ENCODE results near the gene PEG3.
"Not testable (repeated sequence)": the region's sequence is repeated elsewhere in the genome, so short reads cannot be mapped to it uniquely, and the experiment has no call there.

PEG3 gene

GRCh38 chr19:56840451-56841192 is at the start of gene PEG3, which contains the start of gene ZIM2:
PEG3 (minus strand) TSS chr19:56840726; CDS start chr19:56824655, 16,071 bp downstream.
ZIM2 (minus strand) TSS chr19:56840726; CDS start chr19:56824277, 16,449 bp downstream.
- no peak for FAIRE-seq

GRCh38 chr19:56885173-56885985 is 44.9 kb upstream of the PEG3 start:
- FAIRE-seq (no peak), DNase-seq (ENCODE audit: insufficient read length, low spot score) (no peak)

More at GRCh38 chr19:56840451-56841192, at the start of gene PEG3, which contains the start of gene ZIM2:
- no peak for DNase-seq (ENCODE audit: insufficient read length, low spot score)

GRCh38 chr19:56884441-56884840 is 43.9 kb upstream of the PEG3 start:
- FAIRE-seq = no peak
- DNase-seq (ENCODE audit: insufficient read length, low spot score) = no peak

- DNase-seq (ENCODE audit: insufficient read length, low spot score) (no peak), FAIRE-seq (no peak)
Measured at GRCh38 chr19:56880592-56881190, 40.2 kb upstream of the PEG3 start.

- FAIRE-seq (no peak), DNase-seq (ENCODE audit: insufficient read length, low spot score) (no peak)
Measured at GRCh38 chr19:56877069-56877715, 36.7 kb upstream of the PEG3 start.

GRCh38 chr19:56875717-56876116 is 35.2 kb upstream of the PEG3 start:
- DNase-seq (ENCODE audit: insufficient read length, low spot score) = no peak
- FAIRE-seq = no peak

GRCh38 chr19:56874530-56874929 is 34.0 kb upstream of the PEG3 start:
- no peak for FAIRE-seq
- no peak for DNase-seq (ENCODE audit: insufficient read length, low spot score)

- DNase-seq (ENCODE audit: insufficient read length, low spot score) (no peak), FAIRE-seq (no peak)
Measured at GRCh38 chr19:56873493-56873892, 33.0 kb upstream of the PEG3 start.

GRCh38 chr19:56869886-56870285 is 29.4 kb upstream of the PEG3 start:
- no peak for DNase-seq (ENCODE audit: insufficient read length, low spot score)
- FAIRE-seq = no peak

GRCh38 chr19:56868446-56868845 is 27.9 kb upstream of the PEG3 start:
- DNase-seq (ENCODE audit: insufficient read length, low spot score) = no peak
- FAIRE-seq = no peak

- FAIRE-seq (no peak), DNase-seq (ENCODE audit: insufficient read length, low spot score) (no peak)
Measured at GRCh38 chr19:56866538-56866937, 26.0 kb upstream of the PEG3 start.

GRCh38 chr19:56864443-56865125 is 24.1 kb upstream of the PEG3 start:
- FAIRE-seq (no peak), DNase-seq (ENCODE audit: insufficient read length, low spot score) (no peak)

GRCh38 chr19:56862741-56863140 is 22.2 kb upstream of the PEG3 start:
- no peak for FAIRE-seq
- DNase-seq (ENCODE audit: insufficient read length, low spot score) = no peak

GRCh38 chr19:56860409-56860808 is 19.9 kb upstream of the PEG3 start:
- DNase-seq (ENCODE audit: insufficient read length, low spot score); FAIRE-seq: not testable (repeated sequence)

GRCh38 chr19:56858026-56858425 is 17.5 kb upstream of the PEG3 start:
- DNase-seq (ENCODE audit: insufficient read length, low spot score) (no peak), FAIRE-seq (no peak)

GRCh38 chr19:56856822-56857221 is 16.3 kb upstream of the PEG3 start:
- no peak for FAIRE-seq
- DNase-seq (ENCODE audit: insufficient read length, low spot score) = no peak

GRCh38 chr19:56852361-56852760 is 11.8 kb upstream of the PEG3 start:
- not testable (repeated sequence) for DNase-seq (ENCODE audit: insufficient read length, low spot score); FAIRE-seq

GRCh38 chr19:56848166-56848565 is 7.6 kb upstream of the PEG3 start:
- DNase-seq (ENCODE audit: insufficient read length, low spot score) (no peak), FAIRE-seq (no peak)

GRCh38 chr19:56842412-56842811 is 1.9 kb upstream of the PEG3 start:
- no peak for DNase-seq (ENCODE audit: insufficient read length, low spot score)
- no peak for FAIRE-seq

- FAIRE-seq (no peak), DNase-seq (ENCODE audit: insufficient read length, low spot score) (no peak)
Measured at GRCh38 chr19:56841193-56841543, 642 bp upstream of the PEG3 start.

Measured in GM19239 (cell line).